WTC11 (cell line): ENCODE measurements around the gene RPS15.

ENCODE experiments used
- CTCF ChIP-seq: fragments of 200-600 bp; IDR thresholded peaks from 2 replicates; pipeline ENCODE4 v1.8.0; 2022; ENCODE audit warnings: antibody characterized with exemption
- TF ChIP-seq, protein P1 (sequence below): sonication (generic); formaldehyde crosslinking; IDR thresholded peaks from 2 replicates; pipeline ENCODE4 v1.8.1; 2022; ENCODE audit warnings: mild to moderate bottlenecking, moderate library complexity, missing genetic modification reagents

- TF ChIP-seq, protein P1, sequence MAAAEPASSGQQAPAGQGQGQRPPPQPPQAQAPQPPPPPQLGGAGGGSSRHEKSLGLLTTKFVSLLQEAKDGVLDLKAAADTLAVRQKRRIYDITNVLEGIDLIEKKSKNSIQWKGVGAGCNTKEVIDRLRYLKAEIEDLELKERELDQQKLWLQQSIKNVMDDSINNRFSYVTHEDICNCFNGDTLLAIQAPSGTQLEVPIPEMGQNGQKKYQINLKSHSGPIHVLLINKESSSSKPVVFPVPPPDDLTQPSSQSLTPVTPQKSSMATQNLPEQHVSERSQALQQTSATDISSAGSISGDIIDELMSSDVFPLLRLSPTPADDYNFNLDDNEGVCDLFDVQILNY (CRISPR knock-in tag): no peak
- TF ChIP-seq CTCF: no peak
Measured at GRCh38 chr19:1435378-1435989, 2.7 kb upstream of the RPS15 start.
